Keratinocyte (primary cell): Measurements from ENCODE around the gene RPL6. TPM values are rescaled to one million over a fixed set of nuclear protein-coding genes. Genes with fewer than 3 reads are reported as not detected.

Experiments
- DNase-seq: peaks from one replicate; pipeline ENCODE4 v3.0.0-alpha.2; 2011; ENCODE audit warnings: low read depth, missing footprints, low spot score
- FAIRE-seq: peaks from 2 replicates; lab custom pipeline; 2011; peaks lifted over from hg19 to GRCh38; lab: Jason Lieb, UNC
- H2AFZ ChIP-seq: 2 replicates; pipeline ENCODE4 v1.6.0; 2012; ENCODE audit warnings: low read length, control low read depth, inconsistent platforms; ENCODE audit not compliant: control insufficient read depth
- H3K27ac ChIP-seq: 2 replicates; pipeline ENCODE4 v1.5.1; 2011; ENCODE audit warnings: low read length; ENCODE audit not compliant: control insufficient read depth, insufficient read depth
- H3K27me3 ChIP-seq: 3 replicates; pipeline ENCODE4 v1.6.0; 2011; ENCODE audit warnings: low read length; ENCODE audit not compliant: control insufficient read depth, insufficient read depth; ENCODE audit errors: extremely low read depth
- H3K36me3 ChIP-seq, 2 experiments: 2 replicates in 1 of 2; 3 replicates in 1 of 2; pipeline ENCODE4 v1.5.1; 2011; ENCODE audit warnings: low read length in 2 of 2, mild to moderate bottlenecking in 1 of 2; ENCODE audit not compliant: control insufficient read depth in 2 of 2, insufficient read depth in 2 of 2; ENCODE audit errors: extremely low read depth in 1 of 2
- H3K4me1 ChIP-seq: 3 replicates; pipeline ENCODE4 v1.5.1; 2011; ENCODE audit warnings: low read length; ENCODE audit not compliant: control insufficient read depth, insufficient read depth; ENCODE audit errors: extremely low read depth
- H3K4me2 ChIP-seq: 3 replicates; pipeline ENCODE4 v1.6.0; 2011; ENCODE audit warnings: low read depth, low read length; ENCODE audit not compliant: control insufficient read depth, insufficient read depth; ENCODE audit errors: extremely low read depth
- H3K4me3 ChIP-seq, 3 experiments: fragments of 200-600 bp in 1 of 3; sonication (generic) in 1 of 3; 2 replicates in 2 of 3; 3 replicates in 1 of 3; pipeline ENCODE4 v1.5.1; 2011 to 2016; ENCODE audit warnings: low read length in 3 of 3, mild to moderate bottlenecking in 3 of 3, control low read depth in 2 of 3, inconsistent platforms in 1 of 3, low read depth in 1 of 3, mixed read lengths in 1 of 3, mixed run types in 1 of 3, moderate library complexity in 1 of 3; ENCODE audit not compliant: control insufficient read depth in 2 of 3, insufficient read depth in 2 of 3; ENCODE audit errors: extremely low read depth in 1 of 3
- H3K79me2 ChIP-seq: 2 replicates; pipeline ENCODE4 v1.6.0; 2012; ENCODE audit warnings: low read length; ENCODE audit not compliant: control insufficient read depth, insufficient read depth
- H3K9ac ChIP-seq: 3 replicates; pipeline ENCODE4 v1.6.0; 2011; ENCODE audit warnings: low read length; ENCODE audit not compliant: control insufficient read depth, insufficient read depth; ENCODE audit errors: extremely low read depth
- H3K9me1 ChIP-seq: 3 replicates; pipeline ENCODE4 v1.6.0; 2011; ENCODE audit warnings: low read length; ENCODE audit not compliant: control insufficient read depth, insufficient read depth; ENCODE audit errors: extremely low read depth
- H3K9me3 ChIP-seq: 2 replicates; pipeline ENCODE4 v1.5.1; 2012; ENCODE audit warnings: low read depth, low read length; ENCODE audit not compliant: control insufficient read depth
- H4K20me1 ChIP-seq: 3 replicates; pipeline ENCODE4 v1.6.0; 2011; ENCODE audit warnings: low read length; ENCODE audit not compliant: control insufficient read depth, insufficient read depth; ENCODE audit errors: extremely low read depth
- EZH2 ChIP-seq: IDR thresholded peaks from one replicate; pipeline ENCODE4 v1.6.1; 2012; ENCODE audit warnings: inconsistent platforms, mild to moderate bottlenecking, low read length, moderate library complexity
- dilution Hi-C: fragments of 300-500 bp; cut with MboI; formaldehyde crosslinking; loops from one replicate; pipeline ENCODE4 v1.7.0; 2020; ENCODE audit warnings: low sequenced_read_pairs; ENCODE audit not compliant: extremely low pct_ligation_motif_present
- polyA plus RNA-seq, 5 experiments: library from polyadenylated mRNA; depleted of rRNA in 3 of 5; stranded (reverse) in 3 of 5; stranded (forward) in 1 of 5; unstranded in 1 of 5; fragments of >200 nt; gene quantifications; 1 replicate in 1 of 5; 2 replicates in 3 of 5; 3 replicates in 1 of 5; pipeline versions ENCODE4 v1.2.1 to v1.2.3, GENCODE V29; 2011 to 2012; ENCODE audit warnings: missing spikeins in 2 of 5, low read depth in 1 of 5, low replicate concordance in 1 of 5
- TF ChIP-seq, protein P1 (sequence below), 3 experiments: IDR thresholded peaks in 1 of 3; conservative IDR thresholded peaks in 1 of 3; optimal IDR thresholded peaks in 1 of 3; 2 replicates in 2 of 3; 3 replicates in 1 of 3; pipeline versions ENCODE3 to v1.5.1; 2011; ENCODE audit warnings: low read length in 3 of 3, mild to moderate bottlenecking in 3 of 3, moderate library complexity in 2 of 3, control low read depth in 1 of 3, inconsistent platforms in 1 of 3; ENCODE audit not compliant: insufficient read depth in 2 of 3; ENCODE audit errors: extremely low read depth in 1 of 3

Gene RPL6
- polyA plus RNA-seq, 1 donor (not counting 4 experiments of a cell fraction or from before 2014, with no cell fraction given): 2,338 TPM

DNA sequence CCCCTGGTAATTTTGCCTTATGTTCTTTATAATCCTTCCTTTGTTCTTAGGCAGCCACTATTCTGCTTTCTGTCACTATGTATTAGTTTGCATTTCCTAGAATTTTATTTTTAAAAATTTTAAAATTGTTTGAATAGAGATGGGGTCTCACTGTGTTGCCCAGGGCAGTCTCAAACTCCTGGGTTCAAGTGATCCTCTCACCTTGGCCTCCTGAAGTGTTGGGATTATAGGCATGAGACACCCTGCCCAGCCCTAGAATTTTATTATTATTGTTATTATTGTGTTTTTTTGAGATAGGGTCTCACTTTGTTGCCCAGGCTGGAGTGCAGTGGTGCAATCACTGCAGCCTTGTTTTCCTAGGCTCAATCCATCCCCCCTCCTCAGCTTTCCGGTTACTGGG lies 12.0 kb upstream of the RPL6 start:
- no peak overlapping the region for H3K9ac ChIP-seq
- peaks cover 10% of the 10 kb centered on the region for H3K4me1 ChIP-seq
- peaks cover 0 to 4% of the 10 kb centered on the region in 2 experiments for H3K36me3 ChIP-seq
- no peaks in the 10 kb centered on the region for H3K27me3 ChIP-seq
- H3K9me1 ChIP-seq: no peaks in the 10 kb centered on the region
- TF ChIP-seq EZH2: no peak
- TF ChIP-seq, protein P1, sequence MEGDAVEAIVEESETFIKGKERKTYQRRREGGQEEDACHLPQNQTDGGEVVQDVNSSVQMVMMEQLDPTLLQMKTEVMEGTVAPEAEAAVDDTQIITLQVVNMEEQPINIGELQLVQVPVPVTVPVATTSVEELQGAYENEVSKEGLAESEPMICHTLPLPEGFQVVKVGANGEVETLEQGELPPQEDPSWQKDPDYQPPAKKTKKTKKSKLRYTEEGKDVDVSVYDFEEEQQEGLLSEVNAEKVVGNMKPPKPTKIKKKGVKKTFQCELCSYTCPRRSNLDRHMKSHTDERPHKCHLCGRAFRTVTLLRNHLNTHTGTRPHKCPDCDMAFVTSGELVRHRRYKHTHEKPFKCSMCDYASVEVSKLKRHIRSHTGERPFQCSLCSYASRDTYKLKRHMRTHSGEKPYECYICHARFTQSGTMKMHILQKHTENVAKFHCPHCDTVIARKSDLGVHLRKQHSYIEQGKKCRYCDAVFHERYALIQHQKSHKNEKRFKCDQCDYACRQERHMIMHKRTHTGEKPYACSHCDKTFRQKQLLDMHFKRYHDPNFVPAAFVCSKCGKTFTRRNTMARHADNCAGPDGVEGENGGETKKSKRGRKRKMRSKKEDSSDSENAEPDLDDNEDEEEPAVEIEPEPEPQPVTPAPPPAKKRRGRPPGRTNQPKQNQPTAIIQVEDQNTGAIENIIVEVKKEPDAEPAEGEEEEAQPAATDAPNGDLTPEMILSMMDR (optimal IDR thresholded peaks at IDR 0.05 in 1 of 3, IDR thresholded peaks at IDR 0.05 in 1 of 3, conservative IDR thresholded peaks at IDR 0.05 in 1 of 3; ENCODE audit: extremely low read depth in 1 of 3, insufficient read depth in 2 of 3, low read length in 3 of 3): no peak
- FAIRE-seq: no peak
- no peak overlapping the region for H3K4me2 ChIP-seq
- no peak for DNase-seq
- dilution Hi-C loops: no loop called here
- H2AFZ ChIP-seq: no peak overlapping the region
- peaks cover 74% of the 10 kb centered on the region for H3K79me2 ChIP-seq
- H3K4me3 ChIP-seq: no peak overlapping the region
- H3K27ac ChIP-seq: no peak overlapping the region
- peaks cover 5% of the 10 kb centered on the region for H4K20me1 ChIP-seq
- H3K9me3 ChIP-seq: no peaks in the 10 kb centered on the region

DNA sequence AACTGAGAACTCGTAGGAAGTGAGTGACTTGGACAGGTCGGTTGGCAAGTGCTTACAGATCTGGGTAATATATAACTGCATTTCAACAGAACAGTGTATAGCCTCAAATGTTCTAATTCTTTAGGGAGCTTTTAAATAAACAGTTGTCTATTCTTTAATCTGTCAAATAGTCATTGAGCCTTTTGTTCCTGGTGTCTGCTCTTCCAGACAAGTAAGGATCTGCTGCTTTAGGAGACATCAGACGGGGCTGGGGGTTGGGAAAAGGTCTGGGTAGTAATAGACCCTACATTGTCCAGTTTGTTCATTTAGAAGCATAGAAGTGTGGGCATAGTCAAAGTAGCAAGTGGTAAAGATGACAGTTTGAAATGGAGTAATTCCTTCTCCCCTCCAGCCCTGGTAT lies 11.3 kb upstream of the RPL6 start:
- H3K36me3 ChIP-seq: no peaks in the 10 kb centered on the region
- peaks cover 10% of the 10 kb centered on the region for H3K4me1 ChIP-seq
- H3K4me2 ChIP-seq: peak overlapping the region; percentile 91
- H3K4me3 ChIP-seq: no peak overlapping the region
- peaks cover 3% of the 10 kb centered on the region for H4K20me1 ChIP-seq
- DNase-seq (no peak), FAIRE-seq (no peak)
- H3K27me3 ChIP-seq: no peaks in the 10 kb centered on the region
- H3K9me3 ChIP-seq: no peaks in the 10 kb centered on the region
- TF ChIP-seq, protein P1 (optimal IDR thresholded peaks at IDR 0.05 in 1 of 3, IDR thresholded peaks at IDR 0.05 in 1 of 3, conservative IDR thresholded peaks at IDR 0.05 in 1 of 3; ENCODE audit: extremely low read depth in 1 of 3, insufficient read depth in 2 of 3, low read length in 3 of 3): no peak
- TF ChIP-seq EZH2: no peak
- no peak overlapping the region for H3K9ac ChIP-seq
- no peak overlapping the region for H3K27ac ChIP-seq
- no peaks in the 10 kb centered on the region for H3K9me1 ChIP-seq
- H2AFZ ChIP-seq: no peak overlapping the region
- dilution Hi-C loops: no loop called here
- peaks cover 67% of the 10 kb centered on the region for H3K79me2 ChIP-seq
